Measurements from ENCODE around the gene CERCAM.
"Not testable (repeated sequence)": the region's sequence is repeated elsewhere in the genome, so short reads cannot be mapped to it uniquely, and the experiment has no call there.

Gene CERCAM

GRCh38 chr9:128406848-128407391, 13.7 kb upstream of the CERCAM start:
- no peak for TF ChIP-seq CTCF (IDR thresholded peaks at IDR 0.05; ENCODE audit: control extremely low read depth, extremely low read depth, low read depth, missing control alignments)
- ChIA-PET CTCF (interaction anchor here (0.9 to 1.4 kb wide), 2 partner anchors 13 to 27 kb away, joined by 3 to 7 read pairs; no protein-coding TSS in a partner anchor), POLR2A (no interaction called here)

GRCh38 chr9:128408963-128409431, 11.7 kb upstream of the CERCAM start:
- POLR2A ChIA-PET = no interaction called here
- no peak for DNase-seq (ENCODE audit: extremely low spot score)
- CTCF ChIA-PET = interaction anchor here (3.2 kb wide), 1 partner anchor 11 kb away, joined by 22 read pairs; the partner anchor contains the start of gene CERCAM
- no peak for TF ChIP-seq CTCF (IDR thresholded peaks at IDR 0.05; ENCODE audit: control extremely low read depth, extremely low read depth, low read depth, missing control alignments)

More at GRCh38 chr9:128406848-128407391, 13.7 kb upstream of the CERCAM start:
- no peak for DNase-seq (ENCODE audit: extremely low spot score)

DNA sequence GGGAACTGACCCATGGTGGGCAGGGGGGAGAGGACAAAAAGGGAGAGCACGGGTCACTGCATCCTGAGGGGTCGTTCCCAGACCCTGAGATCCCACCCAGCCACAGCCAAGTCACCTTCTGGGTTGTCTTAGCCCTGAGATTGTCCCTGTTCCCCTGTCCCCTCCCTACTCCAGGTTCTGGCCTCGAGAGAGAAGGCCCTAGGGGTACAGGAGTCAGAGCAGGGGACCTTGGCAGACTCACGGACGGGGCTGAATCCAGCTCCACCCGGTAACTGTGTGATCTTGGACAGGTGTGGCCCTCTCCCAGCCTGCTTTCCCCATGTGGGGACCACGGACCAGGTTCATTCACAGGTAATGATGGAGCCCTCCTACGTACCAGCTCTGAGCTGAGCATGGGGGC, 11.2 kb upstream of the CERCAM start:
- ChIA-PET POLR2A (no interaction called here), CTCF (interaction anchor here (1.9 to 3.2 kb wide), 2 partner anchors 11 to 26 kb away, joined by 4 to 22 read pairs; partner anchors contain the start of gene CERCAM)
- TF ChIP-seq CTCF (IDR thresholded peaks at IDR 0.05; ENCODE audit: control extremely low read depth, extremely low read depth, low read depth, missing control alignments) = no peak
- DNase-seq (ENCODE audit: extremely low spot score) = no peak

- no peak for TF ChIP-seq CTCF (IDR thresholded peaks at IDR 0.05; ENCODE audit: control extremely low read depth, extremely low read depth, low read depth, missing control alignments)
- CTCF ChIA-PET = interaction anchor here (0.8 to 3.2 kb wide), 3 partner anchors 10 to 48 kb away, joined by 3 to 22 read pairs (median 4); partner anchors contain the start of gene CERCAM
- DNase-seq (ENCODE audit: extremely low spot score) = no peak
- POLR2A ChIA-PET = no interaction called here
Measured at GRCh38 chr9:128409978-128410377, 10.7 kb upstream of the CERCAM start.

- ChIA-PET CTCF (interaction anchor here (0.9 to 5.8 kb wide), 10 partner anchors 8 to 116 kb away, joined by 3 to 59 read pairs (median 4); partner anchors contain the start of genes CERCAM and URM1), POLR2A (no interaction called here)
- no peak for DNase-seq (ENCODE audit: extremely low spot score)
- no peak for TF ChIP-seq CTCF (IDR thresholded peaks at IDR 0.05; ENCODE audit: control extremely low read depth, extremely low read depth, low read depth, missing control alignments)
Measured at GRCh38 chr9:128411364-128412119, 9.1 kb upstream of the CERCAM start.

GRCh38 chr9:128412120-128412790, 8.4 kb upstream of the CERCAM start:
- TF ChIP-seq CTCF (IDR thresholded peaks at IDR 0.05; ENCODE audit: control extremely low read depth, extremely low read depth, low read depth, missing control alignments) = peak; percentile 50
- DNase-seq (ENCODE audit: extremely low spot score) = no peak
- ChIA-PET CTCF (interaction anchor here (0.9 to 5.8 kb wide), 9 partner anchors 8 to 117 kb away, joined by 3 to 59 read pairs (median 4); partner anchors contain the start of genes CERCAM and URM1), POLR2A (no interaction called here)

- CTCF ChIA-PET = interaction anchor here (1.4 to 5.8 kb wide), 2 partner anchors 52 to 134 kb away, joined by 3 to 59 read pairs; no protein-coding TSS in a partner anchor
- POLR2A ChIA-PET; DNase-seq (ENCODE audit: extremely low spot score): not testable (repeated sequence)
Measured at GRCh38 chr9:128413728-128414127, 6.9 kb upstream of the CERCAM start.
